Hematopoietic multipotent progenitor cell treated with erythropoietin and hydrocortisone succinate and interleukin-3 and kit ligand, for 17 days (in vitro differentiated cells): Measurements from ENCODE around the gene MYO7B.
"Not testable (repeated sequence)": the region's sequence is repeated elsewhere in the genome, so short reads cannot be mapped to it uniquely, and the experiment has no call there.

Source experiments
- DNase-seq: peaks from one replicate; pipeline ENCODE4 v3.0.0-alpha.2; 2015; ENCODE audit warnings: low spot score

MYO7B gene

GRCh38 chr2:127552846-127553245, 17.4 kb downstream of the MYO7B start:
- no peak for DNase-seq

GRCh38 chr2:127558911-127559310, 23.4 kb downstream of the MYO7B start:
- DNase-seq: no peak

GRCh38 chr2:127559454-127559853, 24.0 kb downstream of the MYO7B start:
- no peak for DNase-seq

GRCh38 chr2:127560201-127560930, 24.9 kb downstream of the MYO7B start:
- DNase-seq: no peak

GRCh38 chr2:127560931-127561280, 25.4 kb downstream of the MYO7B start:
- no peak for DNase-seq

GRCh38 chr2:127561371-127561770, 25.9 kb downstream of the MYO7B start:
- no peak for DNase-seq

- no peak for DNase-seq
Measured at GRCh38 chr2:127562936-127563335, 27.5 kb downstream of the MYO7B start.

GRCh38 chr2:127563458-127564428, 28.3 kb downstream of the MYO7B start:
- DNase-seq: no peak

GRCh38 chr2:127564429-127565260, 29.2 kb downstream of the MYO7B start:
- DNase-seq: no peak

GRCh38 chr2:127565261-127566138, 30.0 kb downstream of the MYO7B start:
- no peak for DNase-seq

- no peak for DNase-seq
Measured at GRCh38 chr2:127566139-127566417, 30.6 kb downstream of the MYO7B start.

GRCh38 chr2:127566576-127566975, 31.1 kb downstream of the MYO7B start:
- no peak for DNase-seq

GRCh38 chr2:127567351-127567854, 31.9 kb downstream of the MYO7B start:
- DNase-seq: no peak

GRCh38 chr2:127568128-127568527, 32.6 kb downstream of the MYO7B start:
- no peak for DNase-seq

GRCh38 chr2:127569666-127570065, 34.2 kb downstream of the MYO7B start:
- DNase-seq: no peak

GRCh38 chr2:127570282-127571250, 35.1 kb downstream of the MYO7B start:
- no peak for DNase-seq

GRCh38 chr2:127572352-127572751, 36.9 kb downstream of the MYO7B start:
- not testable (repeated sequence) for DNase-seq

- no peak for DNase-seq
Measured at GRCh38 chr2:127572841-127573240, 37.4 kb downstream of the MYO7B start.

- DNase-seq: no peak
Measured at GRCh38 chr2:127573298-127573697, 37.8 kb downstream of the MYO7B start.

- DNase-seq: no peak
Measured at GRCh38 chr2:127573771-127574170, 38.3 kb downstream of the MYO7B start.
